Panc1 (cell line): ENCODE data around the gene EPGN. TPM values are rescaled to one million over a fixed set of nuclear protein-coding genes. Genes with fewer than 3 reads are reported as not detected.

Experiments used
- ATAC-seq: fragments of 200-7000 bp; cut with Tn5 transposase; 2 replicates; pipeline ENCODE4 v1.9.1; 2020; ENCODE audit warnings: mild to moderate bottlenecking, moderate library complexity
- BruUV-seq: library from RNA; stranded (reverse); fragments of 400-500 nt; replicated peaks from 2 replicates; lab custom pipeline; 2021; lab: Mats Ljungman, UMichigan
- CTCF ChIA-PET: fragments of 300-600 bp; sonication (Branson Sonifier 250); formaldehyde crosslinking; loops from one replicate; lab custom pipeline; 2022; ENCODE audit warnings: antibody characterized with exemption; lab: Charles Lee
- POLR2A ChIA-PET: fragments of 300-600 bp; sonication (Branson Sonifier 250); formaldehyde crosslinking; loops from one replicate; lab custom pipeline; 2022; ENCODE audit warnings: antibody characterized with exemption; lab: Charles Lee
- DNase-seq: peaks from one replicate; pipeline ENCODE4 v3.0.0-alpha.2; 2010; ENCODE audit warnings: low read depth, low spot score
- H3K27ac ChIP-seq: 2 replicates; pipeline ENCODE4 v1.5.1; 2011; ENCODE audit warnings: mild to moderate bottlenecking, low read length, inconsistent platforms
- H3K27me3 ChIP-seq: fragments of 200-500 bp; sonication (Bioruptor generic); 2 replicates; pipeline ENCODE4 v1.6.0; 2014; ENCODE audit warnings: low read length, inconsistent platforms; ENCODE audit not compliant: control insufficient read depth, insufficient read depth
- H3K36me3 ChIP-seq: fragments of 200-500 bp; sonication (Bioruptor generic); 2 replicates; pipeline ENCODE4 v1.5.1; 2014; ENCODE audit warnings: inconsistent platforms, mild to moderate bottlenecking, low read length, moderate library complexity; ENCODE audit not compliant: control insufficient read depth, insufficient read depth
- H3K4me1 ChIP-seq: 2 replicates; pipeline ENCODE4 v1.5.1; 2011; ENCODE audit warnings: inconsistent platforms, mild to moderate bottlenecking, low read length, moderate library complexity; ENCODE audit not compliant: control insufficient read depth, insufficient read depth
- H3K4me3 ChIP-seq, 2 experiments: 2 replicates each; pipeline ENCODE4 v1.5.1; 2011 to 2012; ENCODE audit warnings: low read depth in 2 of 2, low read length in 2 of 2, mild to moderate bottlenecking in 2 of 2, inconsistent platforms in 1 of 2, moderate library complexity in 1 of 2
- H3K9me3 ChIP-seq: fragments of 200-500 bp; sonication (Bioruptor generic); 2 replicates; pipeline ENCODE4 v1.5.1; 2014; ENCODE audit warnings: low read depth, mild to moderate bottlenecking, inconsistent platforms, low read length, moderate library complexity; ENCODE audit not compliant: control insufficient read depth, insufficient read depth
- POLR2AphosphoS5 ChIP-seq: IDR thresholded peaks from 2 replicates; pipeline ENCODE4 v1.6.1; 2012; ENCODE audit warnings: mild to moderate bottlenecking, low read depth, low read length, moderate library complexity
- REST ChIP-seq, 2 experiments: IDR thresholded peaks; 2 replicates each; pipeline ENCODE4 v1.6.1; 2011 to 2012; ENCODE audit warnings: low read depth in 2 of 2, control low read depth in 1 of 2, low read length in 1 of 2, mild to moderate bottlenecking in 1 of 2, moderate library complexity in 1 of 2; ENCODE audit not compliant: insufficient read depth in 1 of 2
- SIN3A ChIP-seq: IDR thresholded peaks from 2 replicates; pipeline ENCODE4 v1.6.1; 2012; ENCODE audit warnings: low read depth, mild to moderate bottlenecking, low read length, moderate library complexity, borderline replicate concordance; ENCODE audit not compliant: insufficient read depth
- TCF7L2 ChIP-seq: IDR thresholded peaks from 2 replicates; pipeline ENCODE4 v1.6.1; 2011; ENCODE audit warnings: mild to moderate bottlenecking, low read depth, low read length, inconsistent platforms
- in situ Hi-C: cut with HindIII; loops from 2 replicates; pipeline ENCODE4 v1.10.0; 2016; ENCODE audit warnings: low sequenced_read_pairs, low pct_unique_long_range_greater_than_20kb
- intact Hi-C: fragments of 100-400 bp; cut with micrococcal nuclease; formaldehyde crosslinking; loops from one replicate; pipeline ENCODE4 v1.10.0; 2022; ENCODE audit not compliant: unreplicated experiment
- total RNA-seq: library from RNA; stranded (reverse); gene quantifications from one replicate; pipeline ENCODE4 v1.2.1, GENCODE V29; 2021; ENCODE audit not compliant: unreplicated experiment
- TF ChIP-seq, protein P1 (sequence below): fragments of 450-650 bp; IDR thresholded peaks from 2 replicates; pipeline ENCODE4 v1.5.1; 2017; ENCODE audit warnings: mild to moderate bottlenecking

Gene EPGN
- total RNA-seq, 1 experiment from 2014 or later, result not detected

DNA sequence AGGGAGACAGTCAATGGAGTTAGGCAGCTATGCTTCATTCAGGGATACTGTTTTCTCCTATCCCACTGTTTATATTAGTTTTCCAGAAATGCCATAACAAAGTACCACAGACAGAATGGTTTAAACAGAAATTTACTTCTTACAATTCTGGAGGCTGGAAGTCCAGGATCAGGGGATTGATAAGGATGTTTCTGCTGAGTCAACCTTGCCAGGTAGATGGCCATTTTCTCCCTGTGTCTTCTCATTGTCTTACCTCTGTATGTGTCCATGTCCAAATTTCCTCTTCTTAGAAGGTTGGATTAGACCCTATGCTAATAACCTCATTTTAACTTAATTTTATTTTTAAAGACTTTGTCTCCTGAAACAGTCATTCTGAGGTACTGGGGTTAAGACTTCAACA, 20.5 kb upstream of the EPGN start:
- Histone ChIP-seq H3K27ac (no peak overlapping the region), H3K4me3 (no peak overlapping the region), H3K4me1 (peaks cover 2% of the 10 kb centered on the region; the same call in 1 of the 2 replicates), H3K9me3 (no peaks in the 10 kb centered on the region), H3K27me3 (no peaks in the 10 kb centered on the region), H3K36me3 (no peaks in the 10 kb centered on the region)
- TF ChIP-seq REST (IDR thresholded peaks at IDR 0.05; ENCODE audit: insufficient read depth in 1 of 2, low read depth in 2 of 2, low read length in 1 of 2), result no peak
- TF ChIP-seq SIN3A, result no peak
- TF ChIP-seq, protein P1, sequence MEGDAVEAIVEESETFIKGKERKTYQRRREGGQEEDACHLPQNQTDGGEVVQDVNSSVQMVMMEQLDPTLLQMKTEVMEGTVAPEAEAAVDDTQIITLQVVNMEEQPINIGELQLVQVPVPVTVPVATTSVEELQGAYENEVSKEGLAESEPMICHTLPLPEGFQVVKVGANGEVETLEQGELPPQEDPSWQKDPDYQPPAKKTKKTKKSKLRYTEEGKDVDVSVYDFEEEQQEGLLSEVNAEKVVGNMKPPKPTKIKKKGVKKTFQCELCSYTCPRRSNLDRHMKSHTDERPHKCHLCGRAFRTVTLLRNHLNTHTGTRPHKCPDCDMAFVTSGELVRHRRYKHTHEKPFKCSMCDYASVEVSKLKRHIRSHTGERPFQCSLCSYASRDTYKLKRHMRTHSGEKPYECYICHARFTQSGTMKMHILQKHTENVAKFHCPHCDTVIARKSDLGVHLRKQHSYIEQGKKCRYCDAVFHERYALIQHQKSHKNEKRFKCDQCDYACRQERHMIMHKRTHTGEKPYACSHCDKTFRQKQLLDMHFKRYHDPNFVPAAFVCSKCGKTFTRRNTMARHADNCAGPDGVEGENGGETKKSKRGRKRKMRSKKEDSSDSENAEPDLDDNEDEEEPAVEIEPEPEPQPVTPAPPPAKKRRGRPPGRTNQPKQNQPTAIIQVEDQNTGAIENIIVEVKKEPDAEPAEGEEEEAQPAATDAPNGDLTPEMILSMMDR, result no peak
- TF ChIP-seq POLR2AphosphoS5, result no peak
- no peak for TF ChIP-seq TCF7L2
- BruUV-seq, result no TSS peak
- ChIA-PET POLR2A (no interaction called here), CTCF (no interaction called here)
- ATAC-seq, result no peak
- intact Hi-C loops, result no loop called here
- in situ Hi-C loops, result no loop called here
- no peak for DNase-seq

GRCh38 chr4:74291471-74291870, 16.8 kb upstream of the EPGN start:
- H3K36me3 ChIP-seq, result no peaks in the 10 kb centered on the region
- CTCF ChIA-PET, result no interaction called here
- no peaks in the 10 kb centered on the region for H3K4me1 ChIP-seq
- no peak for ATAC-seq
- TF ChIP-seq, protein P1, result no peak
- TF ChIP-seq POLR2AphosphoS5, result no peak
- TF ChIP-seq TCF7L2, result no peak
- TF ChIP-seq REST (IDR thresholded peaks at IDR 0.05; ENCODE audit: insufficient read depth in 1 of 2, low read depth in 2 of 2, low read length in 1 of 2), result no peak
- no peak for TF ChIP-seq SIN3A
- no peak overlapping the region for H3K27ac ChIP-seq
- POLR2A ChIA-PET, result no interaction called here
- no peaks in the 10 kb centered on the region for H3K9me3 ChIP-seq
- no peak for DNase-seq
- in situ Hi-C loops, result no loop called here
- H3K27me3 ChIP-seq, result no peaks in the 10 kb centered on the region
- no peak overlapping the region for H3K4me3 ChIP-seq
- no TSS peak for BruUV-seq
- intact Hi-C loops, result no loop called here
